GM23338 (cell line): ENCODE data around the gene PAPOLG. TPM values are rescaled to one million over a fixed set of nuclear protein-coding genes. Genes with fewer than 3 reads are reported as not detected.
"Not testable (repeated sequence)": the region's sequence is repeated elsewhere in the genome, so short reads cannot be mapped to it uniquely, and the experiment has no call there.

ENCODE experiments used
- ATAC-seq: fragments of 200-7000 bp; cut with Tn5 transposase; 3 replicates; pipeline ENCODE4 v1.9.1; 2020
- DNase-seq: peaks from one replicate; pipeline ENCODE4 v3.0.0-alpha.2; 2015; ENCODE audit warnings: low spot score
- H2AFZ ChIP-seq: fragments of 200-600 bp; sonication (generic); 2 replicates; pipeline ENCODE4 v1.8.0; 2016; ENCODE audit warnings: antibody characterized with exemption, mild to moderate bottlenecking, moderate library complexity
- H3F3A ChIP-seq: fragments of 200-600 bp; sonication (generic); replicated peaks from 2 replicates; pipeline ENCODE4 v1.8.0; 2017; ENCODE audit warnings: antibody characterized with exemption, mixed run types, low read depth
- H3K27ac ChIP-seq: fragments of 200-600 bp; sonication (generic); 2 replicates; pipeline ENCODE4 v1.6.1; 2016; ENCODE audit warnings: low read depth
- H3K27me3 ChIP-seq: fragments of 200-600 bp; sonication (generic); 2 replicates; pipeline ENCODE4 v1.8.0; 2016; ENCODE audit warnings: mild to moderate bottlenecking, mixed run types, moderate library complexity; ENCODE audit not compliant: insufficient read depth
- H3K36me3 ChIP-seq: fragments of 200-600 bp; sonication (generic); 2 replicates; pipeline ENCODE4 v1.8.0; 2016; ENCODE audit warnings: mild to moderate bottlenecking; ENCODE audit not compliant: insufficient read depth
- H3K4me1 ChIP-seq: fragments of 200-600 bp; sonication (generic); 2 replicates; pipeline ENCODE4 v1.8.0; 2016; ENCODE audit warnings: mild to moderate bottlenecking, moderate library complexity; ENCODE audit not compliant: insufficient read depth
- H3K4me2 ChIP-seq: fragments of 200-600 bp; sonication (generic); 2 replicates; pipeline ENCODE4 v1.7.1; 2017; ENCODE audit warnings: mixed run types
- H3K4me3 ChIP-seq: fragments of 200-600 bp; sonication (generic); 2 replicates; pipeline ENCODE4 v1.6.1; 2016; ENCODE audit warnings: mixed run types
- H3K79me2 ChIP-seq: fragments of 200-600 bp; sonication (generic); replicated peaks from 2 replicates; pipeline ENCODE4 v1.8.0; 2017; ENCODE audit warnings: mild to moderate bottlenecking; ENCODE audit not compliant: insufficient read depth
- H3K9me2 ChIP-seq: fragments of 200-600 bp; sonication (generic); 2 replicates; pipeline ENCODE4 v1.8.0; 2017; ENCODE audit not compliant: insufficient read depth
- H4K20me1 ChIP-seq: fragments of 200-600 bp; sonication (generic); replicated peaks from 2 replicates; pipeline ENCODE4 v1.8.0; 2017; ENCODE audit warnings: mild to moderate bottlenecking; ENCODE audit not compliant: insufficient read depth
- H3K27ac Mint-ChIP-seq: 2 replicates; pipeline ENCODE4 v1.8.0; 2020; ENCODE audit warnings: inconsistent platforms, mild to moderate bottlenecking, moderate library complexity, mixed read lengths
- H3K27me3 Mint-ChIP-seq: 3 replicates; pipeline ENCODE4 v1.8.0; 2022; ENCODE audit warnings: low read depth, mild to moderate bottlenecking, moderate library complexity, mixed read lengths, inconsistent platforms; ENCODE audit not compliant: insufficient read depth, poor library complexity
- H3K36me3 Mint-ChIP-seq: 3 replicates; pipeline ENCODE4 v1.8.0; 2021; ENCODE audit warnings: low read depth, mild to moderate bottlenecking, inconsistent platforms, moderate library complexity, mixed read lengths
- H3K4me1 Mint-ChIP-seq: 3 replicates; pipeline ENCODE4 v1.8.0; 2020; ENCODE audit warnings: mild to moderate bottlenecking, inconsistent platforms, mixed read lengths
- H3K4me3 Mint-ChIP-seq: 3 replicates; pipeline ENCODE4 v1.8.0; 2021; ENCODE audit warnings: moderate library complexity, mild to moderate bottlenecking, inconsistent platforms, mixed read lengths
- H3K9me3 Mint-ChIP-seq: 3 replicates; pipeline ENCODE4 v1.8.0; 2020; ENCODE audit warnings: moderate library complexity, mild to moderate bottlenecking, inconsistent platforms, mixed read lengths
- EZH2 ChIP-seq: fragments of 200-600 bp; sonication (generic); IDR thresholded peaks from one replicate; pipeline ENCODE4 v1.8.0; 2017; ENCODE audit warnings: antibody characterized with exemption, mild to moderate bottlenecking, low read depth; ENCODE audit not compliant: unreplicated experiment
- JUNB ChIP-seq: IDR thresholded peaks from one replicate; pipeline ENCODE4 v1.6.1; 2016; ENCODE audit warnings: antibody characterized with exemption; ENCODE audit not compliant: unreplicated experiment
- NANOG ChIP-seq: IDR thresholded peaks from 2 replicates; pipeline ENCODE4 v1.6.1; 2016; ENCODE audit warnings: antibody characterized with exemption, borderline replicate concordance
- POLR2AphosphoS5 ChIP-seq: IDR thresholded peaks from 2 replicates; pipeline ENCODE4 v1.6.1; 2016; ENCODE audit warnings: antibody characterized with exemption, low read depth
- ZNF114 ChIP-seq: fragments of 250-450 bp; sonication (Bioruptor Pico); IDR thresholded peaks from 2 replicates; pipeline ENCODE4 v1.5.0; 2020; ENCODE audit warnings: mild to moderate bottlenecking, moderate library complexity
- ZNF331 ChIP-seq: fragments of 250-450 bp; sonication (Bioruptor Pico); IDR thresholded peaks from 2 replicates; pipeline ENCODE4 v1.5.0; 2020; ENCODE audit warnings: low read depth, mild to moderate bottlenecking, moderate library complexity
- polyA plus RNA-seq: library from polyadenylated mRNA; unstranded; fragments of >200 nt; fragmentation: Nextera tagmentation; extraction: Ambion mirVana; gene quantifications from 2 replicates; pipeline ENCODE4 v1.2.1, GENCODE V29; 2016
- total RNA-seq: library from RNA; depleted of rRNA; stranded (reverse); fragments of >200 nt; shearing (Covaris generic); gene quantifications from 2 replicates; pipeline ENCODE4 v1.2.3, GENCODE V29; 2014
- TF ChIP-seq, protein P1 (sequence below): fragments of 250-450 bp; sonication (Bioruptor Pico); IDR thresholded peaks from 2 replicates; pipeline ENCODE4 v1.5.0; 2020; ENCODE audit warnings: mild to moderate bottlenecking, moderate library complexity
- TF ChIP-seq, protein P2 (sequence below), 2 experiments: fragments of 200-600 bp in 1 of 2; sonication (generic) in 1 of 2; conservative IDR thresholded peaks; 2 replicates each; pipeline versions ENCODE4 v1.5.1 to v1.6.1; 2016 to 2017; ENCODE audit warnings: antibody characterized with exemption in 2 of 2, low read depth in 2 of 2, mild to moderate bottlenecking in 2 of 2, moderate library complexity in 1 of 2

Gene PAPOLG
- total and polyA plus RNA-seq, 2 experiments from 2014 or later = 13.8 to 31.2 TPM

GRCh38 chr2:60811491-60812375 lies 55.7 kb downstream of the PAPOLG start:
- Histone ChIP-seq H2AFZ (peak overlapping the region; percentile 44; the same call in 1 of the 2 replicates), H3K27ac (no peak overlapping the region), H3K79me2 (no peaks in the 10 kb centered on the region), H4K20me1 (no peaks in the 10 kb centered on the region), H3K9me2 (no peaks in the 10 kb centered on the region), H3K36me3 (no peaks in the 10 kb centered on the region), H3K27me3 (no peaks in the 10 kb centered on the region), H3F3A (no peaks in the 10 kb centered on the region), H3K4me3 (no peak overlapping the region), H3K4me2 (peak overlapping the region; percentile 56), H3K4me1 (peaks cover 15% of the 10 kb centered on the region)
- H3K36me3 Mint-ChIP-seq = no peaks in the 10 kb centered on the region
- no peaks in the 10 kb centered on the region for H3K9me3 Mint-ChIP-seq
- no peak overlapping the region for H3K4me3 Mint-ChIP-seq
- ATAC-seq = no peak
- peaks cover 5% of the 10 kb centered on the region for H3K27me3 Mint-ChIP-seq
- H3K27ac Mint-ChIP-seq = no peak overlapping the region
- DNase-seq = no peak
- peaks cover 20% of the 10 kb centered on the region for H3K4me1 Mint-ChIP-seq
- TF ChIP-seq, protein P1, sequence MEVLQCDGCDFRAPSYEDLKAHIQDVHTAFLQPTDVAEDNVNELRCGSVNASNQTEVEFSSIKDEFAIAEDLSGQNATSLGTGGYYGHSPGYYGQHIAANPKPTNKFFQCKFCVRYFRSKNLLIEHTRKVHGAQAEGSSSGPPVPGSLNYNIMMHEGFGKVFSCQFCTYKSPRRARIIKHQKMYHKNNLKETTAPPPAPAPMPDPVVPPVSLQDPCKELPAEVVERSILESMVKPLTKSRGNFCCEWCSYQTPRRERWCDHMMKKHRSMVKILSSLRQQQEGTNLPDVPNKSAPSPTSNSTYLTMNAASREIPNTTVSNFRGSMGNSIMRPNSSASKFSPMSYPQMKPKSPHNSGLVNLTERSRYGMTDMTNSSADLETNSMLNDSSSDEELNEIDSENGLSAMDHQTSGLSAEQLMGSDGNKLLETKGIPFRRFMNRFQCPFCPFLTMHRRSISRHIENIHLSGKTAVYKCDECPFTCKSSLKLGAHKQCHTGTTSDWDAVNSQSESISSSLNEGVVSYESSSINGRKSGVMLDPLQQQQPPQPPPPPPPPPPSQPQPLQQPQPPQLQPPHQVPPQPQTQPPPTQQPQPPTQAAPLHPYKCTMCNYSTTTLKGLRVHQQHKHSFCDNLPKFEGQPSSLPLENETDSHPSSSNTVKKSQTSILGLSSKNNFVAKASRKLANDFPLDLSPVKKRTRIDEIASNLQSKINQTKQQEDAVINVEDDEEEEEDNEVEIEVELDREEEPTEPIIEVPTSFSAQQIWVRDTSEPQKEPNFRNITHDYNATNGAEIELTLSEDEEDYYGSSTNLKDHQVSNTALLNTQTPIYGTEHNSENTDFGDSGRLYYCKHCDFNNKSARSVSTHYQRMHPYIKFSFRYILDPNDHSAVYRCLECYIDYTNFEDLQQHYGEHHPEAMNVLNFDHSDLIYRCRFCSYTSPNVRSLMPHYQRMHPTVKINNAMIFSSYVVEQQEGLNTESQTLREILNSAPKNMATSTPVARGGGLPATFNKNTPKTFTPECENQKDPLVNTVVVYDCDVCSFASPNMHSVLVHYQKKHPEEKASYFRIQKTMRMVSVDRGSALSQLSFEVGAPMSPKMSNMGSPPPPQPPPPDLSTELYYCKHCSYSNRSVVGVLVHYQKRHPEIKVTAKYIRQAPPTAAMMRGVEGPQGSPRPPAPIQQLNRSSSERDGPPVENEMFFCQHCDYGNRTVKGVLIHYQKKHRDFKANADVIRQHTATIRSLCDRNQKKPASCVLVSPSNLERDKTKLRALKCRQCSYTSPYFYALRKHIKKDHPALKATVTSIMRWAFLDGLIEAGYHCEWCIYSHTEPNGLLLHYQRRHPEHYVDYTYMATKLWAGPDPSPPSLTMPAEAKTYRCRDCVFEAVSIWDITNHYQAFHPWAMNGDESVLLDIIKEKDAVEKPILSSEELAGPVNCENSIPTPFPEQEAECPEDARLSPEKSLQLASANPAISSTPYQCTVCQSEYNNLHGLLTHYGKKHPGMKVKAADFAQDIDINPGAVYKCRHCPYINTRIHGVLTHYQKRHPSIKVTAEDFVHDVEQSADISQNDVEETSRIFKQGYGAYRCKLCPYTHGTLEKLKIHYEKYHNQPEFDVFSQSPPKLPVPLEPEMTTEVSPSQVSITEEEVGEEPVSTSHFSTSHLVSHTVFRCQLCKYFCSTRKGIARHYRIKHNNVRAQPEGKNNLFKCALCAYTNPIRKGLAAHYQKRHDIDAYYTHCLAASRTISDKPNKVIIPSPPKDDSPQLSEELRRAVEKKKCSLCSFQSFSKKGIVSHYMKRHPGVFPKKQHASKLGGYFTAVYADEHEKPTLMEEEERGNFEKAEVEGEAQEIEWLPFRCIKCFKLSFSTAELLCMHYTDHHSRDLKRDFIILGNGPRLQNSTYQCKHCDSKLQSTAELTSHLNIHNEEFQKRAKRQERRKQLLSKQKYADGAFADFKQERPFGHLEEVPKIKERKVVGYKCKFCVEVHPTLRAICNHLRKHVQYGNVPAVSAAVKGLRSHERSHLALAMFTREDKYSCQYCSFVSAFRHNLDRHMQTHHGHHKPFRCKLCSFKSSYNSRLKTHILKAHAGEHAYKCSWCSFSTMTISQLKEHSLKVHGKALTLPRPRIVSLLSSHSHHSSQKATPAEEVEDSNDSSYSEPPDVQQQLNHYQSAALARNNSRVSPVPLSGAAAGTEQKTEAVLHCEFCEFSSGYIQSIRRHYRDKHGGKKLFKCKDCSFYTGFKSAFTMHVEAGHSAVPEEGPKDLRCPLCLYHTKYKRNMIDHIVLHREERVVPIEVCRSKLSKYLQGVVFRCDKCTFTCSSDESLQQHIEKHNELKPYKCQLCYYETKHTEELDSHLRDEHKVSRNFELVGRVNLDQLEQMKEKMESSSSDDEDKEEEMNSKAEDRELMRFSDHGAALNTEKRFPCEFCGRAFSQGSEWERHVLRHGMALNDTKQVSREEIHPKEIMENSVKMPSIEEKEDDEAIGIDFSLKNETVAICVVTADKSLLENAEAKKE = no peak
- TF ChIP-seq ZNF331 (CRISPR knock-in tag) = no peak
- TF ChIP-seq JUNB = no peak
- no peak for TF ChIP-seq ZNF114 (CRISPR knock-in tag)
- no peak for TF ChIP-seq NANOG
- no peak for TF ChIP-seq EZH2
- TF ChIP-seq, protein P2, sequence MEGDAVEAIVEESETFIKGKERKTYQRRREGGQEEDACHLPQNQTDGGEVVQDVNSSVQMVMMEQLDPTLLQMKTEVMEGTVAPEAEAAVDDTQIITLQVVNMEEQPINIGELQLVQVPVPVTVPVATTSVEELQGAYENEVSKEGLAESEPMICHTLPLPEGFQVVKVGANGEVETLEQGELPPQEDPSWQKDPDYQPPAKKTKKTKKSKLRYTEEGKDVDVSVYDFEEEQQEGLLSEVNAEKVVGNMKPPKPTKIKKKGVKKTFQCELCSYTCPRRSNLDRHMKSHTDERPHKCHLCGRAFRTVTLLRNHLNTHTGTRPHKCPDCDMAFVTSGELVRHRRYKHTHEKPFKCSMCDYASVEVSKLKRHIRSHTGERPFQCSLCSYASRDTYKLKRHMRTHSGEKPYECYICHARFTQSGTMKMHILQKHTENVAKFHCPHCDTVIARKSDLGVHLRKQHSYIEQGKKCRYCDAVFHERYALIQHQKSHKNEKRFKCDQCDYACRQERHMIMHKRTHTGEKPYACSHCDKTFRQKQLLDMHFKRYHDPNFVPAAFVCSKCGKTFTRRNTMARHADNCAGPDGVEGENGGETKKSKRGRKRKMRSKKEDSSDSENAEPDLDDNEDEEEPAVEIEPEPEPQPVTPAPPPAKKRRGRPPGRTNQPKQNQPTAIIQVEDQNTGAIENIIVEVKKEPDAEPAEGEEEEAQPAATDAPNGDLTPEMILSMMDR (conservative IDR thresholded peaks at IDR 0.05; ENCODE audit: low read depth in 2 of 2) = no peak
- TF ChIP-seq POLR2AphosphoS5 = no peak

DNA sequence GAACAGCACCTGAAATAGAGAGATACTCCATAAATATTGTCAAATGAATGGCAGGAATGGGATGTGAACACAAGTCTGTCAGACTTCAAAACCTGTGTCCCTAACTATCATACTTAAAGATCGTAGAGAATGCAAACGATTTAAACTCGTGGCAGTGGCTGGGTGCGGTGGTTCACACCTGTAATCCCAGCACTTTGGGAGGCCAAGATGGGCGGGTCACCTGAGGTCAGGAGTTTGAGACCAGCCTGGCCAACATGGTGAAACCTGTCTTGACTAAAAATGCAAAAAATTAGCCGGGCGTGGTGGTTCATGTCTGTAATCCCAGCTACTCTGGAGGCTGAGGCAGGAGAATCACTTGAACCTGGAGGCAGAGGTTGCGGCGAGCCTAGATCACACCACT lies 61.1 kb downstream of the PAPOLG start:
- not testable (repeated sequence) for H3K4me2 ChIP-seq, H3K4me1 Mint-ChIP-seq, H3K79me2 ChIP-seq, H3K4me1 ChIP-seq, H3K9me3 Mint-ChIP-seq, H3K9me2 ChIP-seq, H2AFZ ChIP-seq, H3K4me3 Mint-ChIP-seq, H3K27ac ChIP-seq, ATAC-seq, H3K36me3 ChIP-seq, H4K20me1 ChIP-seq, H3K27ac Mint-ChIP-seq, DNase-seq, H3K27me3 ChIP-seq, H3F3A ChIP-seq, H3K27me3 Mint-ChIP-seq, H3K4me3 ChIP-seq, H3K36me3 Mint-ChIP-seq
